Measurements from ENCODE around the gene GLUD1.
"Not testable (repeated sequence)": the region's sequence is repeated elsewhere in the genome, so short reads cannot be mapped to it uniquely, and the experiment has no call there.

The GLUD1 gene

DNA sequence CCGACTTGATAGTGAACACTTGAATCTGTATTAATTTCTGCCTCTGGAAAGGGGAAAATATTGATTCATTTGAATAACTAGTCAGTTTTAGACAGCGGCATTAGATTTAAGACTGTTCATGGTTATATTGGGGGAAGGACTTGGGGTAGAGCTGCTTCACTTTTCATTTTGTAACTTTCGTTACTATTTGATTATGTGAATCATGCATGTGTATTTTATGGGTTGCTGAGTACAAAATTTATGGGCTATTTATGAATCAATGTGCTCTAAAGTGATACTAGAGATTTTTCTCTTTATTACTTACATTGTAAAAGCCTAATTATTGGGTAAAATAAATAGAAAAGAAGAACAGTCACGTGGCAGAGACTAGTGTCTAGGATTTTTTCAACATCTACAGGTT, 4.9 kb downstream of the GLUD1 start:
- no peak for DNase-seq

DNA sequence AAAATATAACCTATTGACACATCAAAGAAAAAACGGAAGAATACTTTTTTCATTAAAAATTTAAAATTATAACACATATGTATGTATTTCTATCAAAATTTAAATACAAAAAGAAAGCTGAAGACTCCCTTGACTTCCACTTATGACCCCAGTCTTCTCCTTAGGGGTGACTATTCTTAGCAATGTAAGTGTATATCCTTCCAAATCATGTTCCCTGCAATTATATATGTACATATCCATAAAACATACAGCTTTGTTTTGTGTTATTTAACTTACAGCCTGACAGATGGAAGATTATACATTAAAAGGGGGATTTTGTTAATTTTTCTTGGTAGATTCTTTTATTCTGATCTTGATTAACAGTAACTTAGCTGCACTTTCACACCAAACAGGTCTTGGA, 9.1 kb downstream of the GLUD1 start:
- DNase-seq = no peak

DNA sequence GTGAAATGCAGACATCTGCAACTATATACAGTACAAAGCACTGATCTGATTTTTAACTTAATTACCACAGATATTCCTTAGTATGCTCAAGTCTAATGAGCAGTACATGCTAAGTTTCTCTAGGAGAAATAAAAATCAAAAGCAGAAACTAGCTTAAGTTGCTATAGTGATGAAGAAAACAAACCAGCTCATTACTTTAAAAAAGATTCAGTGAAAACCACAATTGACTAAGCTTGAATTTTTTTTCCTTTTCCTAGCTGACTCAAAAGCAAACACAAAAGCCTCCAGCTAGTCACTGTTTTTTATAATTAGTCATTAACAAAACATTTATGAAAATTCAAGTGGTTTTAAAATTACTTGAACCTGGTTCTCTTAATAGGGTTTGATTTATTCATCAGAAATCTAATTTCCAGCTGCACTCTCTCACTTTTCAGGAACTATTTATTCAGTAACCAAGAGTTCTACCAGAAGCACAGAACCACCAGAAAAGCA, 10.3 kb downstream of the GLUD1 start:
- DNase-seq = not testable (repeated sequence)

DNA sequence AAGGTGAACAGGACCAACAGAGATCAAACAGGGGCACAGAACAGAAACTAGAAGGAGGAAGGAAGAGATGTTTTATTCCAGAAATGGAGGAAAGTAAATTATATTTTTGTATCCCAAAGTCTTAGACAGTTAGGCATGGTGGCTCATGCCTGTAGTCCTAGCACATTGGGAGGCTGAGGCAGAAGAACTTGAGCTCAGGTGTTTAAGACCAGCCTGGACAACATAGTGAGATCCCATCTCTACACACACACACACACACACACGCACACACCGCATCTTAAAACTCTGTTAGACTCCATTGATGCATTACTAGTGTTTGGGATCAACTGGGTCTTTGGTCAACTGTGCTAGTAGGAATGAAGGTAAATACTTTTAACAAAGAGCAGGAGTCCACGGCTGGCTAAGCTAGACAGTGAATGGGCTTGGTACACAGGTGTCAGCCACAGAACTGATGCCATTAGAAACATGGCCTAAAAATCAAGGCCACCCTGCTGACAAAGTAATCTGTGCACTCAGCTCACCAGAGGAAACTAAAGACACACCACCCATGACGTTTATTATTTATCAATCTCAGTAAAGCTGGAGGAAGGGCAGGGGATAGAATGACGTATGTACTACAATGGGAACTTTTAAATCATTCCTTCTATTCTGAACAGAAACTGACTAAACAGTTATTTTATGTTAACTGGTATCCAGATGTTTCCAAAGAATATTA, 10.9 kb downstream of the GLUD1 start:
- DNase-seq = not testable (repeated sequence)

GRCh38 chr10:87082219-87082618, 12.4 kb downstream of the GLUD1 start:
- DNase-seq = not testable (repeated sequence)

GRCh38 chr10:87081574-87081973, 13.1 kb downstream of the GLUD1 start:
- DNase-seq = not testable (repeated sequence)

- not testable (repeated sequence) for DNase-seq
Measured at GRCh38 chr10:87080621-87081020, 14.0 kb downstream of the GLUD1 start.

- no peak for DNase-seq
Measured at GRCh38 chr10:87079106-87079836, 15.4 kb downstream of the GLUD1 start.

GRCh38 chr10:87076421-87076820, 18.2 kb downstream of the GLUD1 start:
- DNase-seq = not testable (repeated sequence)

DNA sequence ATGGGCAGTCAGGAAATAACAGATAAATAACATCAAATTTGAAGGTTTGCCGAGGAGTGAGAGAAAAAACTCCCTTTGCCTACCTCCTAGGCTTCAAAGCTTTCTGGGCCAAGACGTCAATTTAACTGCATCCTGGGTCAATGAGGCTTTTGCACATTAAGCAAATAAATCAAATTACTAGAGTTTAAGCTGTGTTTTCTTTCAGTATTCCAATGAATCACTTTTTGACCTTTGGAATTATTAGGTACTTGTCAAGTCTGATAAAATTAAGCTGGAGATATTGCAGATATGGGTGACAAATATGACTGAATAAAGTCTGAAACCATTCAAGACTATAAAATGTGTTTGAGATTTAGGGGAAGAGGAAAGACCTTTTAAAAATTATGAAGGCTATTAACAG, 22.2 kb downstream of the GLUD1 start:
- no peak for DNase-seq

DNA sequence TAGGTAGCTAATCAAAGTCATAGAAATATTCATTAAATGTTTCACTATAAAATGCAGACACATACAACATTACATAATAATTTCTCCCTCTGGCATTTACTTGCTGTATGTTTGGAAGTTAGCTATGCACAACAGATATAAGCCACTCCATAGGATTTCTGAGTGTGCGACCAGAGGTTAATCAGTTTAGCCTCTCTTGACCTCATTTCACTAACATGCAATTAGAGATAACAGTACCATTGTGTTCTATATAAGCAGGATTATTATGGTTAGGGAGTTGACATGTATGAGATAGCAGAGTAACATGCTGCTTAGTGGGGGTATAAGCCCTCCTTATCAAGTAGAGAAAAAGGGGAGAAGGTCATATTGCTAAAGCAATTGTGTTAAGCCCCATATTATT, 26.4 kb downstream of the GLUD1 start:
- no peak for DNase-seq

GRCh38 chr10:87066865-87067264, 27.8 kb downstream of the GLUD1 start:
- DNase-seq = no peak

DNA sequence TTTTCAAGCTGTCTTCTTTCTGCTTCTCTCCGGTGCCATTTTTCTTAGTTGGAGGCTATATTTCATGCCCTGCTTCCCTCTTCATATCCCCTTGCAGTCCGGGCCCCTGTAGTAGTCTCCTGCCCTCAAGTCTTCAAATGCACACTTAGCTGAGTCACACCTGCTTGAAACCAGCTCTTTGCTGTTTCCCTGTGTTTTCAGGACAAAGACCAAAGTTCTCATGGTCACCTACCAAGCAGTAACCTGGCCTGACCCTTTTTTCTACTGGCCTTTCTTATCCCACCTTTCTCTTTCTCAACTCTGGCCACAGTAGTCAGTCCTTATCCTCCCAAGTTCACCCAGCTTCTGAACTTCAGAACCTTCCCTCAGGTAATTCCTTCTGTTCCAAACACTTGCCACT, 28.5 kb downstream of the GLUD1 start:
- no peak for DNase-seq

- no peak for DNase-seq
Measured at GRCh38 chr10:87064651-87065050, 30.0 kb downstream of the GLUD1 start.

GRCh38 chr10:87060280-87060928, 34.2 kb downstream of the GLUD1 start:
- DNase-seq = no peak

- DNase-seq = no peak
Measured at GRCh38 chr10:87059401-87059800, 35.2 kb downstream of the GLUD1 start.

DNA sequence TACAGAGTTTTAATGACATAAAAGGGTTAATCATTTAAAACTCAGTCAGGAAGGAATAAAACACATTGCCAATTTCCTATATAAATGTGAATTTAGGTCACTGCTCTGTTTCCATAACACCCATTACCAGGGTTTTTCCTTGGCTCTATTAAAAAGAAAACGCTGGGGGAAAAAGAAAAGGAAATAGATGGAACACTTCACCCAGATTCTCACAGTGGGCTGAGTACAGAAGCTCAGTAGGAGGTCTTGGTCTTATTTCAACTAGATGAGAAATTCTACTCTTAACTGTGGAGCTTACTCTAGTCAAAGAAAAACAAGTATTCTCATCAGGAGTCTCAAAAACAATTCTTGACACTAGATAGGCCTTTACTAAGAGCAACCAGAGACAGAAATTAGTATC, 36.5 kb downstream of the GLUD1 start:
- DNase-seq = no peak

- no peak for DNase-seq
Measured at GRCh38 chr10:87054373-87055295, 40.0 kb downstream of the GLUD1 start.

DNA sequence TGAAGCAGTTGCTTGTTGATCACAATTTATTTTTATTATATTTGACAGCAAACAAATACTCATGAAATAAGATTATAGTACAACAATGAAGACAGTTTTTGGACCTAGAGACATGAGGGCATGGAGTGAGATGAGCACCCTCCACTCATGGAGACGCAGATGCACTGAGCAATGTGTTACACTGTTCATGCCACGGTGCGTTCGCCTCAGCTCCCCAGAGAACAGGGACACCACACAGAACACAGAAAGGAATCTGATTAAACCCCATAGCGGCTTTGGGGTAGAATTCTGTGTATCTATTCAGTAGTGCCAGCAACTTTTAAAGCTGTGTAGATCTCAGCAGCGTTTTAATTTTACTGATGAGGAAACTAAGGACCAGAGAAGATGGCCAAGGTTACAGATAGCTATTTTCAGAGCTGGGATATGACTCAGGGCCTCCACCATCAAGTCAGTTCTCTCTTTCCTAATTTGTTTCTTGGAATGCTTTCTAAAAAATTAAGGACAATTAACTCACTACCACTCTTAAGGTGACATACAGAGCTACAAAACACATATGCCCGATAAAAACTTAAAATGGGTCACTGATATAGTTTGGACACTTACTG, 41.0 kb downstream of the GLUD1 start:
- no peak for DNase-seq

GRCh38 chr10:87053111-87053510, 41.5 kb downstream of the GLUD1 start:
- no peak for DNase-seq

DNA sequence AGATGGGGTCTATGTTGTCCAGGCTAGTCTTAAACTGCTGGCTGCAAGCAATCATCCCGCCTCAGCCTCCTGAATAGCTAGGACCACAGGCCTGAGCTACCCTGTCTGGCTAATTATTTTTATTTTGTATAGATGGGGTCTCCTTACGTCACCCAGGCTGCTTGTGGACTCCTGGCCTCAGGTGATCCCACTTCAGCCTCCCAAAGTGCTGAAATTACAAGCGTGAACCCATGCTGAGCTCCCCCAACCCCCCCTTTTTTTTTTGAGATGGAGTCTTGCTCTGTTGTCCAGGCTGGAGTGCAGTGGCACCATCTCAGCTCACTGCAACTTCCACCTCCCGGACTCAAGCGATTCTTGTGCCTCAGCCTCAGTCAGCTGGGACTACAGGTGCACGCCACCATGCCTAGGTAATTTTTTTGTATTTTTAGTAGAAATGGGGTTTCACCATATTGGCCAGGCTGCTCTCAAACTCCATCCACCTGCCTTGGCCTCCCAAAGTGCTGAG, 49.2 kb downstream of the GLUD1 start:
- no peak for DNase-seq

GRCh38 chr10:87043579-87043978, 51.1 kb downstream of the GLUD1 start:
- not testable (repeated sequence) for DNase-seq
